HG02571 (cell line): ENCODE results near the gene SUSD1.
"Not testable (repeated sequence)": the region's sequence is repeated elsewhere in the genome, so short reads cannot be mapped to it uniquely, and the experiment has no call there.

Source experiments
- ATAC-seq: cut with Tn5 transposase; IDR thresholded peaks from one replicate; pipeline ENCODE4 v1.9.1; 2021; ENCODE audit warnings: mild to moderate bottlenecking, moderate library complexity; ENCODE audit not compliant: unreplicated experiment

Gene SUSD1

GRCh38 chr9:112104401-112104800 is 70.7 kb downstream of the SUSD1 start:
- ATAC-seq = no peak

- ATAC-seq = no peak
These were observed 71.7 kb downstream of the SUSD1 start for GRCh38 chr9:112103405-112103804.

GRCh38 chr9:112097712-112098688 is 77.1 kb downstream of the SUSD1 start:
- no peak for ATAC-seq

- no peak for ATAC-seq
These were observed 80.0 kb downstream of the SUSD1 start for GRCh38 chr9:112094948-112095681.

GRCh38 chr9:112094241-112094640 is 80.9 kb downstream of the SUSD1 start:
- no peak for ATAC-seq

- no peak for ATAC-seq
These were observed 81.3 kb downstream of the SUSD1 start for GRCh38 chr9:112093870-112094216.

GRCh38 chr9:112093147-112093869 is 81.8 kb downstream of the SUSD1 start:
- no peak for ATAC-seq

- ATAC-seq = no peak
These were observed 83.3 kb downstream of the SUSD1 start for GRCh38 chr9:112091810-112092209.

GRCh38 chr9:112087506-112087905 is 87.6 kb downstream of the SUSD1 start:
- ATAC-seq = no peak

- ATAC-seq = no peak
These were observed 88.5 kb downstream of the SUSD1 start for GRCh38 chr9:112086627-112087026.

GRCh38 chr9:112084907-112085306 is 90.2 kb downstream of the SUSD1 start:
- ATAC-seq = no peak

- no peak for ATAC-seq
These were observed 90.8 kb downstream of the SUSD1 start for GRCh38 chr9:112084334-112084733.

GRCh38 chr9:112081918-112082729 is 93.0 kb downstream of the SUSD1 start:
- ATAC-seq = no peak

GRCh38 chr9:112080831-112081542 is 94.1 kb downstream of the SUSD1 start:
- ATAC-seq = no peak

GRCh38 chr9:112078432-112078831 is 96.7 kb downstream of the SUSD1 start:
- ATAC-seq = no peak

GRCh38 chr9:112076814-112077213 is 98.3 kb downstream of the SUSD1 start:
- ATAC-seq = no peak

GRCh38 chr9:112075009-112075378 is 100.1 kb downstream of the SUSD1 start:
- no peak for ATAC-seq

- no peak for ATAC-seq
These were observed 100.7 kb downstream of the SUSD1 start for GRCh38 chr9:112074250-112075008.

GRCh38 chr9:112073639-112074173 is 101.4 kb downstream of the SUSD1 start:
- ATAC-seq = not testable (repeated sequence)
